Activated T-helper 9 cell treated with anti-CD3 and anti-CD28 coated beads, Interleukin-2, amount 50 U/mL, for 16 hours (primary cell): ENCODE measurements around the gene PGGHG.
"Not testable (repeated sequence)": the region's sequence is repeated elsewhere in the genome, so short reads cannot be mapped to it uniquely, and the experiment has no call there.

Experiments used
- DNase-seq: peaks from one replicate; pipeline ENCODE4 v3.0.0-alpha.2; 2020; ENCODE audit warnings: low read depth

Gene PGGHG

DNA sequence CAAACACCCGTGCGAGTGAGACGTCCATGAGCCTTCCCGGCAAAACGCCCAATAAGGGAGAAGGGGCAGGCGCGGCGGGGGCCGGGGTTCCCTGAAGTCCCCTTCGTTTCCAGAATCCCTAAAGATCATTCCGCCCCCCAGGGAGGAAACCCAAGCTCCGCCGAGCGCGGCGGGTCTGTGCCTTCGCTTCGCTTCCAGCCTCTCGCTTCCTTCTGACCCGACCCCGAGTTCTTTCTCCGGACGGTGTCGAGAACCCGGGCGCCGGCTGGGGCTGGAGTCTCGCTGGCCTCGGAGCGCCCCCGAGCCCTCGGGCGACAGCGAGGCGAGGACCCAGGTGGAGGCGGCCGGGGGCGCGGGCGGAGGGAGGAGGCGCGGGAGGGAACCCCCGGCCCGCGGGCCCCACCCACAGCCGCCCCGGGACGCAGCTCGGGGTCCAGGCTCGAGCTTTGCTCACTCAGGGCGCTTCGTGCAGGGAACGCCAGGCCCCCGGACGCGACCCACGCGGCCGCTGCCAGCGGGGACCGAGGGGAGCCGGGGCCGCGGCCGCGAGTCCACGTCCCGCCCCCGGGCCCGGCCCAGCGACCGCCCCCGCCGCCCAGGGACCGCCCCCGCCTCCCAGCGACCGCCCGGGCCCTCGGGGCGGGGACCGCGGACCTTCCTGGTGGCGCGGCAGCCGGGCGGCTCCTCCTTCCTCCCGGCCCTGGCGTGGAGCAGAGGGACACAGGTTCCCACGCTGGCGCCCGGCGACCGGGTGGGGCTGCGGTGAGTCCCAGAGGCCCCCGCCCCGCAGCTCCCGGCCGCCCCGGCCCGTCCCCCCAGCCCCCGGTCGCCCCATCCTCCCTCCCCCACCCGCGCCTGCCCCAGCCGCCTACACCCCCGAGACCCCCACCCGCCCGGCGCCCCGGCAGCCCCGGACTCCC lies at the start of gene PGGHG:
Gene PGGHG, plus strand, starts transcription at position 649 of the 920 bp plus-strand sequence. CDS start 691 bp downstream, outside the sequence.
- no peak for DNase-seq

DNA sequence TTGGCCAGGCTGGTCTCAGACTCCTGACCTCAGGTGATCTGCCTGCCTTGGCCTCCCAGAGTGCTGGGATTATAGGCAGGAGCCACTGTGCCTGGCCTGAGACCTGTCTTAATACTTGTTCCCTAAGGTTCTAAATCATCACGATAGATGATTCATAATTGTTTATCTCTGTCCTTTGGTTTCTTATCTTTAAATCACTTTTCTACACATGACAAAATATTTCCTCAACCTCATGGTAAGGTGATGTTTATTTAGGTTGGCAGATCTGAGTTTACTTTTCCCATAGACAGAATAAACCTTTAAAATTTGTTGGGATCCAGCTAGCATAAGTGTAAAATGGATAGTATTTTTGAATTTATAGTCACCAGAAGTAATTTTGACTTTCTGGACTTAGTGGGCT lies 48.6 kb upstream of the PGGHG start:
- no peak for DNase-seq

DNA sequence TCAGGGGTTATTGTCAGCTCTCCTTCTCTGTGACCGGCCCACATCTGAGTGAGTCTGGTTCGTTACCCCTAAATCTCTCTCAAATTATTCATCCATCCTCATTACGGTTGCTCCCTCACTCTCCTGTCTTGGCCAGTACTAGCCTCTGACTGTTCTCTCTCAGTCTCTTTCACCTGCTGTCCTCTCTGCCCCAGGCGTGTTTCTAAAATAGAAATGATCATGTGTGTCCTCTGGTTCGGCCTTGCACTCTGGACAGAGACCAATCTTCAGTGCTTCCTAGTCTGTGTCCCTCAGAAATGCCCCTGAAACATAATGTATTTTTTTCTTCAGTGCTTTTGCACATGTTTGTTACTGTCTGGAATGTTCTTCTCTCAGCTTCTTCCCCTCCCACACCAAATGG lies 47.3 kb upstream of the PGGHG start:
- DNase-seq = no peak

DNA sequence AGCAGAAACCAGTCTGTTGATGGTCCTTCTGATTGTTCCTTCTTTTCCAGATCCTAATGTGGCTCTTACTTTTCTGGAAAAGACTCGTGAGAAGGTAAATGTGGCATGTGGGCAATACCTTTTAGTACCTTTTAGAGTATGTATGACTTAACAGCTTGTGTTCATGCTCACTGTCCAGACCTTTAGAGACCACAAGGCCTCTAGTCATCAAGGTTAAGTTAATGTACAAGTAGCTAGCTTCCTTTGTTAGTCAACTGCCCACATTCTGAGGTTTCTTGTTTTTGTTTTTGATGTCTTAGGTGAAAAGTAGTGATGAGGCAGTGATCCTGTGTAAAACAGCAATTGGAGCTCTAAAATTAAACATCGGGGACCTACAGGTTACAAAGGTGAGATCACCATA lies 44.5 kb upstream of the PGGHG start:
- DNase-seq = no peak

GRCh38 chr11:249062-249461 lies 39.9 kb upstream of the PGGHG start:
- no peak for DNase-seq

GRCh38 chr11:250274-250673 lies 38.7 kb upstream of the PGGHG start:
- DNase-seq = no peak

- DNase-seq = peak; percentile 68
Observed at GRCh38 chr11:250740-251299, 38.1 kb upstream of the PGGHG start.

GRCh38 chr11:251550-251949 lies 37.4 kb upstream of the PGGHG start:
- no peak for DNase-seq

DNA sequence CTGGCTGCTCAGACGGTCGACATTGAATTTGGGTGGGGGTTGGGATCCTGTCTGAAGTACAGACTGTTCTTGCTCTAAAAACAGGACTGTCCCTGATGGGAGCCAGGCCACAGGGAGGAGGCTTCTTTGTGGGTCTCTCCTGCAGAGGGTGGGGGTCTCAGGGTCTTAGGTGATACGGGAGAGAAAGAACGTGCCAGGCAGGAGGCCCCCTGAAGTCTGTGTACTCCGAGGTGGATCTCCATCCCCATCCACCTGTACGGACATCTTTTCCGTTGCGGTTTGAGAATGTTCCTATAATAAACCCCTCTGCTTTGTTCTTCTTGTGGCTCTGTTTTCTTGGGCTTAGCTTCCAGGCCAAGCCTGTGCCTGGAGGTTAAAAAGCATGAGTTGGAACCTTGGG lies 36.3 kb upstream of the PGGHG start:
- DNase-seq = no peak

GRCh38 chr11:253160-253885 lies 35.6 kb upstream of the PGGHG start:
- no peak for DNase-seq

DNA sequence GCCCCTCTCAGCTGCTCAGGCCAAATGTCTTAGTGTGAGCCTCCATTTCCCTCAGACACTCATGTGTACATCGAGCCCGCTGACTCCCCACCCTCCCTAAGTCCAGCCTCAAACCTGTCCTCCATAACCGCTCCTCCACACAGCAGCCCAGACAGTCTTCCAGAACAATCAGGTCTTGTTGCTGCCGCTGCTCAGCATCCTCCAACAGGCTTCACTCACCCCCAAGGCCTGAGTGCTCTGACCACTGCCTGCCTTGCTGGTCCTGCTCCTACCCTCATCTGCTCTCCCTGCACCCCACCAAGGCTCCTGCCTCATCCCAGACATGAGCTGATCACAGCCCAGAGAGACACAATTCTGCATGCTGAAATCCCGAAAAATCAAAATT lies 35.0 kb upstream of the PGGHG start:
- no peak for DNase-seq

DNA sequence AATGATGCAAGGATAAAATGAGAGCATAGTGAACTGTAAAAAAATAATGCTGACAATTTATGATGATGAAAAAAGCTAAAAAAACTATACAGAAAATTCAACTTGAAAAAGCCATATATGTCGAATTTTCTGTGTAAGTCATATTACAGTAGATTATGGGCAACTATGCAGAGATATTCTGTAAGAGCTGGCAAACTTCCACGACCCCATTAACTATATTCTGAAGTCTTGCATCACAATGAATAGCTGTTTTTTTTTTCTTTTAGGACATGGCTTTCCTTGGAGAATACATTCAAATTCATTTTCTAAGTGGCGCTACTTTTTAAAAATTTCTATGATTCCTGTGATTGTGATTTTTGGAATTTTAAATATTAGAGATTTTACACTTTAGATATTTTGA lies 33.8 kb upstream of the PGGHG start:
- DNase-seq = no peak

- DNase-seq = no peak
Observed at GRCh38 chr11:255816-256215, 33.1 kb upstream of the PGGHG start.

DNA sequence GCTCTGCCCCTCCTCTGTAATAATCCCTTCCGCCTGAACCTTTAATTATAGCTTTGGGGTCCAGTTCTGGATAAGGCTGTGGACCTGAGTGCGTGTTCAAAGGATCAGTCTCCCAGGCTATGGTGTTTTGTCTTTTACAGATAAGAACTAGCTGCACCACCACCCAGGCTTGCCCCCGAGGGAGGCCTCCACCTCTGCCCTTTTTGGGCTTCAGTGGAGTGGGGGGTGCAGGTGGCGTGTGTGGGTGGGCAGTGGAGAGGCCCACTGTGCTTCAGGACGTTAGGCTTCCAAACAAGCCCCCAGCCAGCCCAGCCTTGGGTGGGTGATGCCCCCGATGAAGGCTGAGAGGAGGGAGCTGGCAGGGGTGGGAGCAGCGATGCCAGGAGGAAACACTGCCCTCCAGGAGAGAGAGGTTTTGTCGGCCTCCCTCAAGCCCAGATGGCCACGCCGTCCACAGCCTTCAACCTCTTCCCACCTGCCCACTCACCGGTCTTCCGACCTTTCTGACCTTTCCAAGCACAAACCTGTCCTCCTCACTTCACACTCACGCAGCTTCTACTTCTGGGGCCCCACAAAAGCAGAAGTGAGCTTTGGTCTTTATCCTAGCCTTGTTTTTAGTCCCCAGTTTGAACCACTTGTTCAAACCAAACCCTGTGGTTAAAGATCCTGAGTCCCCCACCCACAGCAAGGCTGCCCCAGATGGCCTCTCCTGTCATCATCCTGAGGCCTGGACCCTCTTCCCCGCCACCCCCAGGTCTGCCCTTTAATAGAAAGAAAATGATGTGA lies 31.8 kb upstream of the PGGHG start:
- DNase-seq = no peak

- DNase-seq = no peak
Observed at GRCh38 chr11:257766-258493, 31.0 kb upstream of the PGGHG start.

DNA sequence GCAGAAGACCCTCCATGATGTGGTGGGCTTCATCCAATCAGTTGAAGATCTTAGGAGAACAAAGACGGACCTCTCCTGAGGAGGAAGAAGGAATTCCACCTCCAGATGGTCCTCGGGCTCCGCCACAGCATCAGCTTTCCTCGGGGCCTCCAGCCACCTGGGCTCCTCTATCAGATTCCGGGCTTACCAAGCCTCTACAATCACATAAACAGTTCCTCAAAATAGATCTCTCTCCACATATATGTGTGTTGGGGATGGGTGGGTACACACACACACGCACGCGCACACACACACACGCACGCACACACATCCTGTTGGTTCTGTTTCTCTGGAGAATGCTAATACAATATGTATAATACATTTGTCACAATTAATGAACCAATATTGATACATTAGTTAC lies 29.5 kb upstream of the PGGHG start:
- no peak for DNase-seq

DNA sequence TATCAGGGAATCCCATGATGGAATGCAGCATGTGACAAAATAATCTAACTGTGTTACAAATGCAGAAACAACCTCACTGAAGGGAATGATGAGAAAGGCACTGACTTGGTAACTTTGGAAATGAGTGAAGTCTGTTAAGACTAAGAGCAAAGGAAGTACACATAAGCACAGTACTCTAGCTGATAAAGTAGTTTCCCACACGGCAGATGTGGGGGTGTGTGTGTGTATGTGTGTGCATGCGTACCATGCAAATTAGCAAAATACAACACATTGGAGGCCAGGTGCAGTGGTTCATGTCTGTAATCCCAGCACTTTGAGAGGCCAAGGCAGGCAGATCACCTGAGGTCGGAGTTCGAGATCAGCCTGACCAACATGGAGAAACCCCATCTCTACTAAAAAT lies 27.3 kb upstream of the PGGHG start:
- no peak for DNase-seq

DNA sequence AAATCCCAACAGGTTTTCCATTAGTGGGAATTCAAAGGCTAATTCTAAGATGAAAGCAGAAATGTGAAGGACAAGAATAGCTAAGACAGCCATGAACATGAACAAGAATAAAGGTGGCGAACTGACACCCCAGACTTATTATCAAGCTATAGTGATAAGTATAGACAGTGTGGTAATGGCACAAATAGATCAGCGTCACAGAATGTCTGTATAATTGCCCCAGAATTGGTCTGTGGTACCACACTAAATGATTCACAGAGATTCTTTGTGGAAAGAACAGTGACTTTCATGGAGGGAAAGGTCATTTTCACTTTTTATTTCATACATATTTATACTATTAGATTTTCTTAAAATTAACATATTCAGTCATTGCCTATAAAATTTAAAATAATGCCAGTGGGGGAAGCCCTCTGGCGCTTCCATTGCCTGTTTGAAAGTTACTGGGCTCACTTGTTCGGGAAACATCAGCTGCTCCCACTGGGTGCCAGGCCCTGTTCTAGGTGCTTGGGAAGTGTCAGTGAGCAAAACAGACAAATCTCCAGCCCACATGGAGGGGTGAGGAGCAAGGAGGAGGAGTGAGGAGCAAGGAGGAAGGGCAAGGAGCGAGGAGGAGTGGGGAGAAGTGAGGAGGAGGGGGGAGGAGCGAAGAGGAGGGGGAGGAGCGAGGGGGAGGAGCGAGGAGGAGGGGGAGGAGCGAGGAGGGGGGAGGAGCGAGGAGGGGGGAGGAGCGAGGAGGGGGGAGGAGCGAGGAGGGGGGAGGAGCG lies 22.1 kb upstream of the PGGHG start:
- no peak for DNase-seq

- no peak for DNase-seq
Observed at GRCh38 chr11:267491-267994, 21.4 kb upstream of the PGGHG start.

DNA sequence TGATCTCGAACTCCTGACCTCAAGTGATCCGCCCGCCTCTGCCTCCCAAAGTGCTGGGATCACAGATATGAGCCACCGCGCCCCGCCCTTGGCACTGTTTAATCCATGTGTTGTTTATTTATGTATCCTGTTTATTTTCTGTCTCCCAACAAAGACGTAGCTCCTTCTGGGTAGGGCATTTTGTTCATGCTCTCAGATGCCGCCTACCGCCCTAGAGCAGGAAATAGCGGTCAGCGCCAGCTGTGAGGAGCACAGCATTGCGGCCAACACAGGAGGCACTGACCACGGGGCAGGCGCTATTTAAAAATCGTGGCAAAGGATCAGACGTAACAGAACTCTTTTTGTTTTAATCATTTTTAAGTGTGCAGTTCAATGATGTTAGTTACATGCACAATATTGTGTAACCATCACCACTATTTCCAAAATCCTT lies 20.2 kb upstream of the PGGHG start:
- DNase-seq = not testable (repeated sequence)
